B cell (primary cell): ENCODE measurements around the gene ENDOV. TPM values are rescaled to one million over a fixed set of nuclear protein-coding genes. Genes with fewer than 3 reads are reported as not detected.

Source experiments
- ATAC-seq: fragments of 200-7000 bp; cut with Tn5 transposase; one replicate; pipeline ENCODE4 v1.10.0; 2021; ENCODE audit warnings: low read depth, mild to moderate bottlenecking, moderate number of reproducible peaks, moderate library complexity
- CTCF ChIA-PET: fragments of 350-600 bp; sonication (Branson Sonifier 250); formaldehyde crosslinking; loops from one replicate; lab custom pipeline; 2021; ENCODE audit warnings: antibody characterized with exemption, inconsistent platforms; lab: Charles Lee
- POLR2A ChIA-PET: fragments of 350-600 bp; sonication (Branson Sonifier 250); formaldehyde crosslinking; loops from one replicate; lab custom pipeline; 2021; ENCODE audit warnings: antibody characterized with exemption; lab: Charles Lee
- DNase-seq: peaks from one replicate; pipeline ENCODE4 v3.0.0; 2013
- H2AFZ ChIP-seq: 2 replicates; pipeline ENCODE4 v1.6.1; 2012; ENCODE audit warnings: mild to moderate bottlenecking, low read depth, low read length; ENCODE audit not compliant: insufficient read depth, poor library complexity, severe bottlenecking
- H3K27ac ChIP-seq, 2 donors: 1 replicate in 1 of 2; 2 replicates in 1 of 2; pipeline ENCODE4 v1.5.1; 2012 to 2013; ENCODE audit warnings: low read length in 2 of 2, mild to moderate bottlenecking in 2 of 2, moderate library complexity in 1 of 2
- H3K27me3 ChIP-seq, 4 experiments: fragments of 200-600 bp in 1 of 4; sonication (generic) in 1 of 4; replicated peaks in 1 of 4; 1 replicate in 2 of 4; 2 replicates in 2 of 4; pipeline versions ENCODE4 v1.6.1 to v1.7.0; 2013 to 2016; ENCODE audit warnings: low read length in 3 of 4, mild to moderate bottlenecking in 2 of 4, mixed read lengths in 1 of 4, moderate library complexity in 1 of 4; ENCODE audit not compliant: insufficient read depth in 4 of 4, control insufficient read depth in 3 of 4; ENCODE audit errors: control extremely low read depth in 1 of 4
- H3K36me3 ChIP-seq, 2 experiments: replicated peaks in 1 of 2; 1 replicate in 1 of 2; 2 replicates in 1 of 2; pipeline versions ENCODE4 v1.6.1 to v1.7.1; 2013; ENCODE audit warnings: low read length in 1 of 2; ENCODE audit not compliant: insufficient read depth in 2 of 2, control insufficient read depth in 1 of 2; ENCODE audit errors: control extremely low read depth in 1 of 2, extremely low read depth in 1 of 2
- H3K4me1 ChIP-seq, 2 donors: fragments of 200-600 bp in 1 of 2; sonication (generic) in 1 of 2; 1 replicate in 1 of 2; 2 replicates in 1 of 2; pipeline versions ENCODE4 v1.5.1 to v1.6.1; 2013 to 2017; ENCODE audit warnings: low read length in 2 of 2; ENCODE audit not compliant: control insufficient read depth in 2 of 2, insufficient read depth in 2 of 2
- H3K4me2 ChIP-seq: replicated peaks from 2 replicates; pipeline ENCODE3; 2012; ENCODE audit warnings: mild to moderate bottlenecking, low read depth, low read length; ENCODE audit not compliant: poor library complexity, severe bottlenecking
- H3K4me3 ChIP-seq, 5 experiments: fragments of 200-600 bp in 1 of 5; sonication (generic) in 1 of 5; 1 replicate in 3 of 5; 2 replicates in 2 of 5; pipeline versions ENCODE4 v1.5.1 to v1.7.0; 2011 to 2016; ENCODE audit warnings: low read length in 4 of 5, mild to moderate bottlenecking in 4 of 5, low read depth in 2 of 5, control low read depth in 1 of 5, moderate library complexity in 1 of 5; ENCODE audit not compliant: insufficient read depth in 1 of 5; ENCODE audit errors: control extremely low read depth in 1 of 5, extremely low read depth in 1 of 5
- H3K79me2 ChIP-seq: fragments of 200-600 bp; sonication (generic); one replicate; pipeline ENCODE4 v1.6.0; 2016; ENCODE audit warnings: low read length; ENCODE audit not compliant: control insufficient read depth, insufficient read depth
- H3K9ac ChIP-seq: fragments of 200-600 bp; sonication (generic); 2 replicates; pipeline ENCODE4 v1.6.1; 2017; ENCODE audit warnings: mild to moderate bottlenecking, low read length, moderate library complexity
- H3K9me3 ChIP-seq, 3 donors: one replicate each; pipeline versions ENCODE4 v1.6.1 to v1.7.1; 2013; ENCODE audit warnings: low read length in 2 of 3; ENCODE audit not compliant: control insufficient read depth in 2 of 3, insufficient read depth in 1 of 3; ENCODE audit errors: control extremely low read depth in 1 of 3
- H4K20me1 ChIP-seq: 2 replicates; pipeline ENCODE4 v1.6.0; 2012; ENCODE audit warnings: mild to moderate bottlenecking, low read length; ENCODE audit not compliant: insufficient read depth, control insufficient read depth, poor library complexity, severe bottlenecking
- H3K27ac Mint-ChIP-seq: one replicate; pipeline ENCODE4 v1.8.0; 2021; ENCODE audit warnings: mixed read lengths
- H3K27me3 Mint-ChIP-seq: one replicate; pipeline ENCODE4 v1.8.0; 2021; ENCODE audit warnings: mixed read lengths
- H3K4me1 Mint-ChIP-seq: one replicate; pipeline ENCODE4 v1.8.0; 2021; ENCODE audit warnings: mixed read lengths
- H3K4me3 Mint-ChIP-seq: one replicate; pipeline ENCODE4 v1.8.0; 2021; ENCODE audit warnings: mixed read lengths
- H3K9me3 Mint-ChIP-seq: one replicate; pipeline ENCODE4 v1.8.0; 2022; ENCODE audit warnings: mixed read lengths; ENCODE audit not compliant: insufficient read depth
- CTCF ChIP-seq: fragments of 200-600 bp; IDR thresholded peaks from one replicate; pipeline ENCODE4 v1.8.0; 2022; ENCODE audit warnings: antibody characterized with exemption, mild to moderate bottlenecking
- EZH2 ChIP-seq: IDR thresholded peaks from 2 replicates; pipeline ENCODE4 v1.6.1; 2012; ENCODE audit warnings: borderline replicate concordance, low read depth, mild to moderate bottlenecking, moderate library complexity, low read length; ENCODE audit not compliant: insufficient read depth, poor library complexity, severe bottlenecking
- WGBS: methylation state at CpG from one replicate; pipeline ENCODE4 v1.1.5; 2013; ENCODE audit warnings: missing lambda C conversion rate; ENCODE audit not compliant: insufficient coverage; 5-methylcytosine and 5-hydroxymethylcytosine counted together
- intact Hi-C: fragments of 100-400 bp; cut with micrococcal nuclease; formaldehyde crosslinking; loops from one replicate; pipeline ENCODE4 v1.10.0; 2022
- polyA plus RNA-seq: library from polyadenylated mRNA; depleted of rRNA; stranded (reverse); fragments of >200 nt; gene quantifications from 2 replicates; pipeline ENCODE4 v1.2.3, GENCODE V29; 2012
- total RNA-seq, 2 donors: library from RNA; stranded (reverse); fragments of 120-200 nt in 1 of 2; gene quantifications; 1 replicate in 1 of 2; 2 replicates in 1 of 2; pipeline versions ENCODE4 v1.2.3 to v1.2.4, GENCODE V29; 2013 to 2022

The ENDOV gene
- total and polyA plus RNA-seq, 2 donors (not counting 1 experiment from before 2014, with no cell fraction given) = 25.3 to 49.5 TPM

GRCh38 chr17:80423536-80424225 is 8.7 kb downstream of the ENDOV start:
- CTCF ChIA-PET = interaction anchor here (1.0 to 6.7 kb wide), 4 partner anchors 152 to 600 kb away, joined by 3 to 75 read pairs (median 6); no protein-coding TSS in a partner anchor
- ATAC-seq (no peak), DNase-seq (no peak)
- Histone ChIP-seq H3K9ac (peak overlapping the region; percentile 39), H3K4me2 (peak overlapping the region; percentile 68), H2AFZ (no peak overlapping the region), H3K4me3 (no peak overlapping the region), H4K20me1 (no peaks in the 10 kb centered on the region), H3K9me3 (no peaks in the 10 kb centered on the region), H3K36me3 (peaks cover 0 to 8% of the 10 kb centered on the region in 2 experiments), H3K79me2 (peaks cover 3% of the 10 kb centered on the region), H3K27ac (peak overlapping the region in 1 of 2 donors; percentile 22), H3K4me1 (peaks cover 37 to 39% of the 10 kb centered on the region in 2 donors), H3K27me3 (peaks cover 0 to 3% (median 0%) of the 10 kb centered on the region in 4 experiments)
- intact Hi-C loops = no loop called here
- Mint-ChIP-seq H3K4me3 (no peak overlapping the region), H3K27me3 (no peaks in the 10 kb centered on the region), H3K27ac (no peak overlapping the region), H3K9me3 (no peaks in the 10 kb centered on the region), H3K4me1 (peaks cover 27% of the 10 kb centered on the region)
- POLR2A ChIA-PET = interaction anchor here (0.9 kb wide), 1 partner anchor 45 kb away, joined by 3 read pairs; no protein-coding TSS in a partner anchor
- 82% methylated on average over 12 of the region's 13 CpGs for whole genome bisulfite sequencing
- TF ChIP-seq CTCF (no peak), EZH2 (no peak)

GRCh38 chr17:80424261-80424660 is 9.3 kb downstream of the ENDOV start:
- ATAC-seq (peak; percentile 15), DNase-seq (peak; percentile 55)
- TF ChIP-seq CTCF (no peak), EZH2 (no peak)
- intact Hi-C loops = no loop called here
- peak overlapping the region; percentile 68 for H3K4me2 ChIP-seq
- H3K4me3 Mint-ChIP-seq = no peak overlapping the region
- peaks cover 0 to 8% of the 10 kb centered on the region in 2 experiments for H3K36me3 ChIP-seq
- peaks cover 37 to 39% of the 10 kb centered on the region in 2 donors for H3K4me1 ChIP-seq
- peaks cover 27% of the 10 kb centered on the region for H3K4me1 Mint-ChIP-seq
- H3K9ac ChIP-seq = peak overlapping the region; percentile 39
- no peaks in the 10 kb centered on the region for H3K27me3 Mint-ChIP-seq
- H3K4me3 ChIP-seq = no peak overlapping the region
- peak overlapping the region in 1 of 2 donors; percentile 22 for H3K27ac ChIP-seq
- H3K27ac Mint-ChIP-seq = no peak overlapping the region
- peaks cover 0 to 3% (median 0%) of the 10 kb centered on the region in 4 experiments for H3K27me3 ChIP-seq
- peaks cover 3% of the 10 kb centered on the region for H3K79me2 ChIP-seq
- H2AFZ ChIP-seq = no peak overlapping the region
- ChIA-PET CTCF (interaction anchor here (1.0 to 6.7 kb wide), 4 partner anchors 151 to 600 kb away, joined by 3 to 75 read pairs (median 6); no protein-coding TSS in a partner anchor), POLR2A (interaction anchor here (0.9 kb wide), 1 partner anchor 44 kb away, joined by 3 read pairs; no protein-coding TSS in a partner anchor)
- WGBS = 10% methylated on average over 8 of the region's 8 CpGs
- H3K9me3 ChIP-seq = no peaks in the 10 kb centered on the region
- H3K9me3 Mint-ChIP-seq = no peaks in the 10 kb centered on the region
- H4K20me1 ChIP-seq = no peaks in the 10 kb centered on the region
